Measurements from ENCODE around the gene EMP2. TPM values are rescaled to one million over a fixed set of nuclear protein-coding genes. Genes with fewer than 3 reads are reported as not detected.
"Not testable (repeated sequence)": the region's sequence is repeated elsewhere in the genome, so short reads cannot be mapped to it uniquely, and the experiment has no call there.

Gene EMP2
- total RNA-seq, 2 donors from 2014 or later = 107 to 111 TPM

- intact Hi-C loops (cut with DNase I, micrococcal nuclease); ATAC-seq; DNase-seq: not testable (repeated sequence)
These were observed 20.6 kb downstream of the EMP2 start for GRCh38 chr16:10559792-10560191.

DNA sequence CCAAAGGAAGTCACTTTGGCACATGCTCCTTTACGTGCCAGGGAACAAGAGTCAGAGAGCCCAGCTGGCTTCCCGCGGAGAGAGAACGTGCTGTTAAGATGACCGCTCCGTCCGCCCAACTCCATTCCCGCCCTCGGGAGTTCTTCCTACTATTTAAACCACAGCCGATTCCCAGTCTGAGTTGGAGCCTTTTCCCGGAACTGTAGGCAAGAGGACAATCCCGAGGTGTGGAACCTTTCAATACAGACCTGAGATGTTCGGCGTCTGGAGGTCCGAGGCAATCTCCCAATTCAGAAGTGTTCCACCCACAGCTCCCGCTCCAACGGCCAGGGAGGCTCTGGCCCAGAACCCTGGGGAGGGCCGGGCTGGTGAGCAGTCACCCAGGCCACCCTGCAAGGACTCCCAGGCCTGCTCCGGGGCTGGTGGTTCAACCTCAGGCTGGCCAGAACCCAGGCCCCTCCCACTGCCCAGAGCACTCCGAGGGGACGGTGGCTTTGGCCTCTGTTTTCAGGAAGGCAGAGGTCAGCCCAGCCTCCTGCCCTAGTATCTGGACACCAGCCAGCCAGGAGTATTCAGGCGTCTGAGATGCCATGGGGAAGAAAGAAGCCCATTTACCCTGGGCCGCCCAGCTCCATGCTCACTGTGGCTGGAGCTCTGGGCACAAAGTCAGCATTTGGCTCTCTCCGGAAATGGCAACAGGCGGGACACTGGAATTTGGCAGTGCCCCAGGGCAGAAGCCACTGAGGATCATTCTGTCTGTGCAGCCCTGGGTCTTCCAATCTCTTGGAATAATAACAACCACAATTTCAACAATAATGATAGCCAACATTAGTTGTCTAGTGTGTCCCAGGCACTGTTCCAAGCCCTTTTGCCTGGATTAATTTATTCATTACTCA is 21.4 kb downstream of the EMP2 start:
- intact Hi-C loops (cut with DNase I, micrococcal nuclease) = no loop called here
- peak; percentile 28 for ATAC-seq
- peak; percentile 36 to 45 for DNase-seq

GRCh38 chr16:10558305-10558704 is 22.1 kb downstream of the EMP2 start:
- intact Hi-C loops (cut with DNase I, micrococcal nuclease) = no loop called here
- DNase-seq (no peak), ATAC-seq (peak; percentile 58)

GRCh38 chr16:10557750-10558149 is 22.6 kb downstream of the EMP2 start:
- no peak for ATAC-seq
- intact Hi-C loops (cut with DNase I, micrococcal nuclease) = no loop called here

GRCh38 chr16:10556236-10556635 is 24.2 kb downstream of the EMP2 start:
- DNase-seq (no peak), ATAC-seq (no peak)
- intact Hi-C loops (cut with DNase I, micrococcal nuclease) = no loop called here

More at GRCh38 chr16:10557750-10558149, 22.6 kb downstream of the EMP2 start:
- no peak for DNase-seq

- ATAC-seq (no peak), DNase-seq (no peak)
- intact Hi-C loops (cut with DNase I, micrococcal nuclease) = no loop called here
These were observed 25.8 kb downstream of the EMP2 start for GRCh38 chr16:10554569-10554968.

- ATAC-seq = no peak
- intact Hi-C loops (cut with DNase I, micrococcal nuclease) = no loop called here
- peak in 1 of 2 donors; percentile 35 for DNase-seq
These were observed 27.4 kb downstream of the EMP2 start for GRCh38 chr16:10552998-10553491.

DNA sequence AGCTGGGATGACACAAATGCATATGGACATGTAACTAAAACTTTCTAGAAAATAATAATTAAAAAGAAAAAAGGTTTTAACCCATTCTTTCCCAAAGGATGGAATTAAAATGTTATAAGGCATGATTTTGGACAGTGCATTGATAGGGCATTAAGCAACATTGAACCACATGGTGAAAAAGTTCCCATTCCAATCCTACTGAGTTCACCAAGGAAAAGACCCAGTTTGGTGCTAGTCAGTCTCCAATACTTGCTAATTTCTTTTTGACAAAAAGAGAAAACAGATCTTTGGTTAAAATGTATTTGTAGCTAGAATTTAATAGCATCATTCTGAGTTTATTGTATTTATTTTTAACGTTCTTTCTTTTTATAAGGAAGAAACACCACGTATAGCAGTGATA is 28.1 kb downstream of the EMP2 start:
- intact Hi-C loops (cut with DNase I, micrococcal nuclease) = no loop called here
- DNase-seq = no peak

DNA sequence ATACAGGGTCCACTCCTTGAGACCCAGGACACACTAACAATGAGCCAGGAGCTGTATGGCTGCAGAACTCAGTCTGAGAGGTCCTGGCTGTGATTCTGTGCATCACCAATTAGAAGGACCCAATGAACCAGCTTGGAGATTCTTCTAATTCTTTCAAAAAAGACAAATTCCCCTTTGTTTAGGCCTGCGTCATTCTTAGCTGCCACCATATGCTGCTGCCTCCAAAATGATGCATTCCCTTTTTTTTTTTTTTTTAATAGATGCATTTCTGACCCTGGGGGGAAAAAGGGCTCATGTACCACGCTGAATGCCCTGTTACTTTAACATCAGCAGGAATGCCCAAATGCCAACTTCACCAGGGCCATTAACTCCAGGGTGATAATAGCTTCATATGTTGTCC is 28.5 kb downstream of the EMP2 start:
- intact Hi-C loops (cut with DNase I, micrococcal nuclease) = no loop called here
- DNase-seq (no peak), ATAC-seq (no peak)

More for the DNA sequence above, 28.1 kb downstream of the EMP2 start:
- ATAC-seq = no peak

DNA sequence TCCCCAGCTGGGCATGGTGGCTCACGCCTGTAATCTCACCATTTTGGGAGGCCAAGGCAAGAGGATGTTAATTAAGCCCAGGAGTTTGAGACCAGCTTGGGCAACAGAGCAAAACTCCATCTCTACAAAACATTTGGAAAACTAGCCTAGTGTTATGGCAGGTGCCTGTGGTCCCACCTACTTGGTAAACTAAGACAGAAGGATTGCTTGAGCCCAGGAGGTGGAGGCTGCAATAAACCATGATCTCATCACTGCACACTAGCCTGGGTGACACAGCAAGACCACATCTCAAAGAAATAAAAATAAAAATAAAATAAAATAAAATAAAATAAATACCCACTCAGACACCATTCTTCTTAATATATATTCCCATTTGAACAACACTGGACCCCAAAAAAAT is 32.0 kb downstream of the EMP2 start:
- ATAC-seq (peak; percentile 80), DNase-seq (no peak)
- intact Hi-C loops (cut with DNase I, micrococcal nuclease) = no loop called here

DNA sequence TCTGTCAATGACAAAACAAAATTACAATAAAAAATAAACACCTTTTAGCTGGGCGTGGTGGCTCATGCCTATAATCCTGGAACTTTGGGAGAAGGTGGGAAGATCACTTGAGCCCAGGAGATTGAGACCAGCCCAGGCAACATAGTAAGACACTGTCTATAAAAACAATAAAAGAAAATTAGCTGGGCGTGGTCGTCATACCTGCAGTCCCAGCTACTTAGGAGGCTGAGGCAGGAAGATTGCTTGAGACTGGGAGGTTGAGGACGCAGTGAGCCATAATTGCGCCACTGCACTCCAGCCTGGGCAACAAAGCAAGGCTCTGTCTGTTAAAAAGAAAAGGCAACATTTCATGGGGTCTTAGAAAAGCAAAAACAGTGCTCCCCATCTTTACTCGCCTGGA is 32.7 kb downstream of the EMP2 start:
- DNase-seq (peak in 1 of 2 donors; percentile 17), ATAC-seq (peak; percentile 91)
- intact Hi-C loops (cut with DNase I, micrococcal nuclease) = no loop called here

GRCh38 chr16:10543231-10543977 is 37.0 kb downstream of the EMP2 start:
- intact Hi-C loops (cut with DNase I, micrococcal nuclease) = no loop called here
- no peak for ATAC-seq

GRCh38 chr16:10541366-10541765 is 39.0 kb downstream of the EMP2 start:
- DNase-seq = no peak
- intact Hi-C loops (cut with DNase I, micrococcal nuclease) = no loop called here
- ATAC-seq = no peak

More at GRCh38 chr16:10543231-10543977, 37.0 kb downstream of the EMP2 start:
- no peak for DNase-seq

DNA sequence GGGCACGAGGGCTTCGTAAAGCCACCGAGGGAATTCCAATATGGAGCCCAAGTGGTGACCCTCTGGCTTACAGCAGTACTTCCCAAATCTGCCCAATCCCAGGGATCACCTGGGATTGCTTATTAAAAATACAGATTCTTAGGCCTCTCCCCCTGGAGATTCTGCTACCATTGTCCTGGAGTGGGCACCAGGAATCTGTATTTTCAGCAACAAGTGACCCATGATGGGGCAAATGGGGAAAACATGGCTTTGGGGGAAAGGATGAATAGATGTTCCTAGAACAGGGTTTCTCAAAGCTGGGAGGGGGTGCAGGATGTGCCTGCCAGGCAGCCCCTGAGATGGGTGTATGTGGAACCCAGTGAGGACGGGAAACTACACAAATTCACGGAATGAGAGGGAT is 40.6 kb downstream of the EMP2 start:
- intact Hi-C loops (cut with DNase I, micrococcal nuclease) = no loop called here
- DNase-seq = no peak
- no peak for ATAC-seq

DNA sequence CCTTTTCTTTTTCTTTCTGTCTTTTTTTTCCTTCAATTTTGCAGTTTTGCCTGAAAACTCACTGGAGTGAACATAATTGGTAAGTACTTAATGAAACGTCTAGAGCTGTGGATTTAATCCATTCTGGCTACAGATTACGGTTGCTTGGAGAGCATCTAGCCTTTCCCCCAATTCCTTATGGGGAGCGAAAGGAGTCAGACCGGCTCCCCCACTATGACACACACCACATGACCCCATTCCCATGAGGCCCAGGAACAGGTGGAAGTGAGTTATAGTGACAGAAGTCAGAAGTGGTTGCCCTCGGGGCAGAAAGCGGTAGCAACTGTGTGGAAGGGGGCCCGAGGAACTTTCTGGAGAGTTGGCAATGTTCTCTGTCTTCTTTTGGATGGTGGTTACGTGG is 41.2 kb downstream of the EMP2 start:
- no peak for DNase-seq
- no peak for ATAC-seq
- intact Hi-C loops (cut with DNase I, micrococcal nuclease) = no loop called here

GRCh38 chr16:10538583-10538982 is 41.8 kb downstream of the EMP2 start:
- intact Hi-C loops (cut with DNase I, micrococcal nuclease) = no loop called here
- no peak for ATAC-seq
- no peak for DNase-seq

DNA sequence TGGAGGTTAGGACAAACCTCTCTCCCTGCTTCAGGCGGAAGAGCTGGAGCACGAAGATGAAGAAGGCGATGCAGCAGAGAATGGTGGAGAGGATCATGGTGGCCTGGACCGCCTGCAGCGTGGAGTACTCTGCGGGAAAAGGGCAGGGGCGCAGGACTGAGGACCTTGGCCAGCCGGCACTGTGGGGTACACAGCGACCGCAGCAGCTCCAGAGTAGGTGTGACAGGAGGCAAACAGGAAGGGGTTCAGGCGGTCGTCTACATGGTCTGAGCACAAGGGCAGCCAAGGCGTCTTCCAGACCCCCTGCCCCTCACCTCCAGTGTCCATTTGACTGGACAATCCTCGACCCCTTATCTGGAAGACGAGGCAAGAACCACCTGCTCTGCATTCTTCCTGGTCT is 42.5 kb downstream of the EMP2 start:
- DNase-seq (no peak), ATAC-seq (no peak)
- intact Hi-C loops (cut with DNase I, micrococcal nuclease) = no loop called here

- ATAC-seq = peak; percentile 27
These were observed 43.5 kb downstream of the EMP2 start for GRCh38 chr16:10536814-10537389.

DNA sequence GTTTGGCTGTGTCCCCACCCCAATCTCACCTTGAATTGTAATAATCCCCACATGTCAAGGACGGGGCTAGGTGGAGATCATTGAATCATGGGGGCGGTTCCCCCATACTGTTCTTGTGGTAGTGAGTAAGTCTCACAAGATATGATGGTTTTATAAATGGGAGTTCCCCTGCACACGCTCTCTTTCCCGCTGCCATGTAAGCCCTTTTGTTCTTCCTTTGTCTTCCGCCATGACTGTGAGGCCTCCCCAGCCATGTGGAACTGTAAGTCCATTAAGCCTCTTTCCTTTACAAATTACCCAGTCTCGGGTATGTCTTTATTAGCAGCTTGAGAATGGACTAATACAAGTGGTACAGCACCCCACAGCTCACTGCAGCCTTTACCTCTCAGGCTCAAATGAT is 44.1 kb downstream of the EMP2 start:
- DNase-seq; intact Hi-C loops (cut with DNase I, micrococcal nuclease): not testable (repeated sequence)
- peak; percentile 46 for ATAC-seq

More at GRCh38 chr16:10536814-10537389, 43.5 kb downstream of the EMP2 start:
- no peak for DNase-seq
- intact Hi-C loops (cut with DNase I, micrococcal nuclease) = no loop called here
